ENCODE measurements around the gene EPHA6.

The EPHA6 gene

GRCh38 chr3:97658668-97659285, 844.4 kb downstream of the EPHA6 start:
- peak; percentile 53 for DNase-seq

GRCh38 chr3:97662264-97662663, 847.9 kb downstream of the EPHA6 start:
- DNase-seq: no peak

- DNase-seq: no peak
Observed at GRCh38 chr3:97662762-97663161, 848.4 kb downstream of the EPHA6 start.

- no peak for DNase-seq
Observed at GRCh38 chr3:97665896-97666295, 851.5 kb downstream of the EPHA6 start.

GRCh38 chr3:97670952-97671351, 856.6 kb downstream of the EPHA6 start:
- DNase-seq: no peak

GRCh38 chr3:97673357-97673997, 859.1 kb downstream of the EPHA6 start:
- no peak for DNase-seq

GRCh38 chr3:97674461-97674860, 860.1 kb downstream of the EPHA6 start:
- no peak for DNase-seq

GRCh38 chr3:97680210-97680609, 865.8 kb downstream of the EPHA6 start:
- DNase-seq: no peak

GRCh38 chr3:97680696-97681095, 866.3 kb downstream of the EPHA6 start:
- DNase-seq: no peak

- DNase-seq: no peak
Observed at GRCh38 chr3:97684490-97684889, 870.1 kb downstream of the EPHA6 start.

GRCh38 chr3:97686258-97686657, 871.9 kb downstream of the EPHA6 start:
- DNase-seq: no peak

GRCh38 chr3:97687734-97688133, 873.3 kb downstream of the EPHA6 start:
- DNase-seq: no peak

- DNase-seq: no peak
Observed at GRCh38 chr3:97689111-97689510, 874.7 kb downstream of the EPHA6 start.

GRCh38 chr3:97689962-97690361, 875.6 kb downstream of the EPHA6 start:
- no peak for DNase-seq

- DNase-seq: no peak
Observed at GRCh38 chr3:97691354-97691753, 877.0 kb downstream of the EPHA6 start.

GRCh38 chr3:97692389-97692788, 878.0 kb downstream of the EPHA6 start:
- DNase-seq: no peak

- DNase-seq: no peak
Observed at GRCh38 chr3:97692831-97693230, 878.4 kb downstream of the EPHA6 start.

GRCh38 chr3:97694876-97695275, 880.5 kb downstream of the EPHA6 start:
- DNase-seq: no peak

GRCh38 chr3:97698691-97699090, 884.3 kb downstream of the EPHA6 start:
- DNase-seq: no peak

- DNase-seq: no peak
Observed at GRCh38 chr3:97699889-97700288, 885.5 kb downstream of the EPHA6 start.

GRCh38 chr3:97705764-97706163, 891.4 kb downstream of the EPHA6 start:
- DNase-seq: no peak

GRCh38 chr3:97706226-97706625, 891.8 kb downstream of the EPHA6 start:
- DNase-seq: no peak

- DNase-seq: no peak
Observed at GRCh38 chr3:97711654-97712053, 897.3 kb downstream of the EPHA6 start.

GRCh38 chr3:97712919-97713318, 898.5 kb downstream of the EPHA6 start:
- no peak for DNase-seq

- DNase-seq: no peak
Observed at GRCh38 chr3:97713634-97714033, 899.2 kb downstream of the EPHA6 start.
